ENCODE results near the gene CD28. TPM values are rescaled to one million over a fixed set of nuclear protein-coding genes. Genes with fewer than 3 reads are reported as not detected.

CD28 gene
- polyA plus RNA-seq, 4 donors: under 0.01 to 1.0 (median 0.27) TPM

- Histone ChIP-seq H3K9me3 (ENCODE audit: control insufficient read depth in 2 of 2, insufficient read depth in 1 of 2, low read depth in 1 of 2, low read length in 1 of 2) (no peaks in the 10 kb centered on the region), H3K27ac (ENCODE audit: low read depth in 1 of 3, low read length in 2 of 3) (no peak overlapping the region), H3K4me3 (ENCODE audit: low read depth in 1 of 3, low read length in 3 of 3) (no peak overlapping the region), H3K4me1 (ENCODE audit: control insufficient read depth in 3 of 3, insufficient read depth in 2 of 3, low read depth in 1 of 3, low read length in 2 of 3) (peaks cover 0 to 11% (median 0%) of the 10 kb centered on the region in 3 donors), H3K36me3 (ENCODE audit: control insufficient read depth in 3 of 3, insufficient read depth in 2 of 3, low read depth in 1 of 3, low read length in 3 of 3) (no peaks in the 10 kb centered on the region), H3K27me3 (ENCODE audit: control insufficient read depth in 3 of 3, insufficient read depth in 3 of 3, low read length in 3 of 3) (no peaks in the 10 kb centered on the region)
- DNase-seq (no peak), FAIRE-seq (no peak)
- 90 to 96% (median 95%) methylated on average over 2 of the region's 2 CpGs for whole genome bisulfite sequencing, 3 donors
These were observed 38.6 kb upstream of the CD28 start for GRCh38 chr2:203667838-203668237.

GRCh38 chr2:203669820-203670219 is 36.6 kb upstream of the CD28 start:
- Histone ChIP-seq H3K27me3 (ENCODE audit: control insufficient read depth in 3 of 3, insufficient read depth in 3 of 3, low read length in 3 of 3) (no peaks in the 10 kb centered on the region), H3K4me3 (ENCODE audit: low read depth in 1 of 3, low read length in 3 of 3) (no peak overlapping the region), H3K27ac (ENCODE audit: low read depth in 1 of 3, low read length in 2 of 3) (no peak overlapping the region), H3K36me3 (ENCODE audit: control insufficient read depth in 3 of 3, insufficient read depth in 2 of 3, low read depth in 1 of 3, low read length in 3 of 3) (no peaks in the 10 kb centered on the region), H3K9me3 (ENCODE audit: control insufficient read depth in 2 of 2, insufficient read depth in 1 of 2, low read depth in 1 of 2, low read length in 1 of 2) (no peaks in the 10 kb centered on the region), H3K4me1 (ENCODE audit: control insufficient read depth in 3 of 3, insufficient read depth in 2 of 3, low read depth in 1 of 3, low read length in 2 of 3) (peaks cover 0 to 5% (median 0%) of the 10 kb centered on the region in 3 donors)
- FAIRE-seq: no peak
- 55 to 62% (median 61%) methylated on average over 2 of the region's 2 CpGs for WGBS, 3 donors
- no peak for DNase-seq

- Histone ChIP-seq H3K4me3 (ENCODE audit: low read depth in 1 of 3, low read length in 3 of 3) (no peak overlapping the region), H3K9me3 (ENCODE audit: control insufficient read depth in 2 of 2, insufficient read depth in 1 of 2, low read depth in 1 of 2, low read length in 1 of 2) (no peaks in the 10 kb centered on the region), H3K4me1 (ENCODE audit: control insufficient read depth in 3 of 3, insufficient read depth in 2 of 3, low read depth in 1 of 3, low read length in 2 of 3) (peaks cover 0 to 5% (median 0%) of the 10 kb centered on the region in 3 donors), H3K36me3 (ENCODE audit: control insufficient read depth in 3 of 3, insufficient read depth in 2 of 3, low read depth in 1 of 3, low read length in 3 of 3) (no peaks in the 10 kb centered on the region), H3K27me3 (ENCODE audit: control insufficient read depth in 3 of 3, insufficient read depth in 3 of 3, low read length in 3 of 3) (no peaks in the 10 kb centered on the region), H3K27ac (ENCODE audit: low read depth in 1 of 3, low read length in 2 of 3) (no peak overlapping the region)
- FAIRE-seq: no peak
- no peak for DNase-seq
These were observed 35.5 kb upstream of the CD28 start for GRCh38 chr2:203670939-203671338.

GRCh38 chr2:203671876-203672275 is 34.6 kb upstream of the CD28 start:
- WGBS, 3 donors: 20 to 77% (median 40%) methylated on average over 1 of the region's 1 CpG
- H3K27me3 ChIP-seq (ENCODE audit: control insufficient read depth in 3 of 3, insufficient read depth in 3 of 3, low read length in 3 of 3): no peaks in the 10 kb centered on the region
- H3K27ac ChIP-seq (ENCODE audit: low read depth in 1 of 3, low read length in 2 of 3): no peak overlapping the region
- DNase-seq (no peak), FAIRE-seq (no peak)
- H3K4me3 ChIP-seq (ENCODE audit: low read depth in 1 of 3, low read length in 3 of 3): no peak overlapping the region
- H3K36me3 ChIP-seq (ENCODE audit: control insufficient read depth in 3 of 3, insufficient read depth in 2 of 3, low read depth in 1 of 3, low read length in 3 of 3): no peaks in the 10 kb centered on the region
- H3K9me3 ChIP-seq (ENCODE audit: control insufficient read depth in 2 of 2, insufficient read depth in 1 of 2, low read depth in 1 of 2, low read length in 1 of 2): no peaks in the 10 kb centered on the region
- peaks cover 0 to 5% (median 0%) of the 10 kb centered on the region in 3 donors for H3K4me1 ChIP-seq (ENCODE audit: control insufficient read depth in 3 of 3, insufficient read depth in 2 of 3, low read depth in 1 of 3, low read length in 2 of 3)

- no peak for DNase-seq
- H3K27me3 ChIP-seq (ENCODE audit: control insufficient read depth in 3 of 3, insufficient read depth in 3 of 3, low read length in 3 of 3): no peaks in the 10 kb centered on the region
- H3K9me3 ChIP-seq (ENCODE audit: control insufficient read depth in 2 of 2, insufficient read depth in 1 of 2, low read depth in 1 of 2, low read length in 1 of 2): no peaks in the 10 kb centered on the region
- H3K4me1 ChIP-seq (ENCODE audit: control insufficient read depth in 3 of 3, insufficient read depth in 2 of 3, low read depth in 1 of 3, low read length in 2 of 3): peaks cover 0 to 5% (median 0%) of the 10 kb centered on the region in 3 donors
- no peaks in the 10 kb centered on the region for H3K36me3 ChIP-seq (ENCODE audit: control insufficient read depth in 3 of 3, insufficient read depth in 2 of 3, low read depth in 1 of 3, low read length in 3 of 3)
- no peak overlapping the region for H3K27ac ChIP-seq (ENCODE audit: low read depth in 1 of 3, low read length in 2 of 3)
- FAIRE-seq: no peak
- 90 to 95% (median 91%) methylated on average over 3 of the region's 3 CpGs for WGBS, 3 donors
- no peak overlapping the region for H3K4me3 ChIP-seq (ENCODE audit: low read depth in 1 of 3, low read length in 3 of 3)
These were observed 33.6 kb upstream of the CD28 start for GRCh38 chr2:203672856-203673255.

- Histone ChIP-seq H3K27me3 (ENCODE audit: control insufficient read depth in 3 of 3, insufficient read depth in 3 of 3, low read length in 3 of 3) (no peaks in the 10 kb centered on the region), H3K27ac (ENCODE audit: low read depth in 1 of 3, low read length in 2 of 3) (no peak overlapping the region), H3K9me3 (ENCODE audit: control insufficient read depth in 2 of 2, insufficient read depth in 1 of 2, low read depth in 1 of 2, low read length in 1 of 2) (no peaks in the 10 kb centered on the region), H3K4me3 (ENCODE audit: low read depth in 1 of 3, low read length in 3 of 3) (no peak overlapping the region), H3K4me1 (ENCODE audit: control insufficient read depth in 3 of 3, insufficient read depth in 2 of 3, low read depth in 1 of 3, low read length in 2 of 3) (peaks cover 0 to 5% (median 0%) of the 10 kb centered on the region in 3 donors), H3K36me3 (ENCODE audit: control insufficient read depth in 3 of 3, insufficient read depth in 2 of 3, low read depth in 1 of 3, low read length in 3 of 3) (no peaks in the 10 kb centered on the region)
- DNase-seq: no peak
- 73 to 100% (median 87%) methylated on average over 1 of the region's 1 CpG for WGBS, 3 donors
- no peak for FAIRE-seq
These were observed 32.5 kb upstream of the CD28 start for GRCh38 chr2:203673933-203674332.

- WGBS, 3 donors: 83 to 88% (median 85%) methylated on average over 3 of the region's 3 CpGs
- Histone ChIP-seq H3K4me1 (ENCODE audit: control insufficient read depth in 3 of 3, insufficient read depth in 2 of 3, low read depth in 1 of 3, low read length in 2 of 3) (peaks cover 0 to 5% (median 0%) of the 10 kb centered on the region in 3 donors), H3K27ac (ENCODE audit: low read depth in 1 of 3, low read length in 2 of 3) (no peak overlapping the region), H3K36me3 (ENCODE audit: control insufficient read depth in 3 of 3, insufficient read depth in 2 of 3, low read depth in 1 of 3, low read length in 3 of 3) (no peaks in the 10 kb centered on the region), H3K9me3 (ENCODE audit: control insufficient read depth in 2 of 2, insufficient read depth in 1 of 2, low read depth in 1 of 2, low read length in 1 of 2) (no peaks in the 10 kb centered on the region), H3K27me3 (ENCODE audit: control insufficient read depth in 3 of 3, insufficient read depth in 3 of 3, low read length in 3 of 3) (no peaks in the 10 kb centered on the region), H3K4me3 (ENCODE audit: low read depth in 1 of 3, low read length in 3 of 3) (no peak overlapping the region)
- FAIRE-seq (no peak), DNase-seq (no peak)
These were observed 31.4 kb upstream of the CD28 start for GRCh38 chr2:203675086-203675485.

- no peaks in the 10 kb centered on the region for H3K27me3 ChIP-seq (ENCODE audit: control insufficient read depth in 3 of 3, insufficient read depth in 3 of 3, low read length in 3 of 3)
- H3K36me3 ChIP-seq (ENCODE audit: control insufficient read depth in 3 of 3, insufficient read depth in 2 of 3, low read depth in 1 of 3, low read length in 3 of 3): no peaks in the 10 kb centered on the region
- WGBS, 3 donors: 85 to 93% (median 92%) methylated on average over 3 of the region's 3 CpGs
- FAIRE-seq: no peak
- H3K27ac ChIP-seq (ENCODE audit: low read depth in 1 of 3, low read length in 2 of 3): no peak overlapping the region
- peaks cover 0 to 5% (median 0%) of the 10 kb centered on the region in 3 donors for H3K4me1 ChIP-seq (ENCODE audit: control insufficient read depth in 3 of 3, insufficient read depth in 2 of 3, low read depth in 1 of 3, low read length in 2 of 3)
- H3K9me3 ChIP-seq (ENCODE audit: control insufficient read depth in 2 of 2, insufficient read depth in 1 of 2, low read depth in 1 of 2, low read length in 1 of 2): no peaks in the 10 kb centered on the region
- H3K4me3 ChIP-seq (ENCODE audit: low read depth in 1 of 3, low read length in 3 of 3): no peak overlapping the region
- no peak for DNase-seq
These were observed 27.5 kb upstream of the CD28 start for GRCh38 chr2:203678971-203679370.

GRCh38 chr2:203679401-203679800 is 27.0 kb upstream of the CD28 start:
- no peaks in the 10 kb centered on the region for H3K36me3 ChIP-seq (ENCODE audit: control insufficient read depth in 3 of 3, insufficient read depth in 2 of 3, low read depth in 1 of 3, low read length in 3 of 3)
- H3K4me3 ChIP-seq (ENCODE audit: low read depth in 1 of 3, low read length in 3 of 3): no peak overlapping the region
- no peaks in the 10 kb centered on the region for H3K27me3 ChIP-seq (ENCODE audit: control insufficient read depth in 3 of 3, insufficient read depth in 3 of 3, low read length in 3 of 3)
- H3K27ac ChIP-seq (ENCODE audit: low read depth in 1 of 3, low read length in 2 of 3): no peak overlapping the region
- H3K4me1 ChIP-seq (ENCODE audit: control insufficient read depth in 3 of 3, insufficient read depth in 2 of 3, low read depth in 1 of 3, low read length in 2 of 3): peaks cover 0 to 9% (median 0%) of the 10 kb centered on the region in 3 donors
- FAIRE-seq (no peak), DNase-seq (no peak)
- no peaks in the 10 kb centered on the region for H3K9me3 ChIP-seq (ENCODE audit: control insufficient read depth in 2 of 2, insufficient read depth in 1 of 2, low read depth in 1 of 2, low read length in 1 of 2)
